Muscle layer of colon (tissue), 2 donors: ENCODE results near the gene PLIN4.

Source experiments
- H3K27ac ChIP-seq: one replicate; pipeline ENCODE4 v1.7.0; 2013; ENCODE audit warnings: low read depth, mild to moderate bottlenecking, low read length, moderate library complexity
- H3K27me3 ChIP-seq, 2 donors: one replicate each; pipeline ENCODE4 v1.7.0; 2013; ENCODE audit warnings: low read length in 2 of 2, mild to moderate bottlenecking in 2 of 2; ENCODE audit not compliant: insufficient read depth in 2 of 2, control insufficient read depth in 1 of 2
- H3K36me3 ChIP-seq: one replicate; pipeline ENCODE4 v1.7.0; 2013; ENCODE audit warnings: mild to moderate bottlenecking, low read length; ENCODE audit not compliant: insufficient read depth
- H3K4me1 ChIP-seq: one replicate; pipeline ENCODE4 v1.7.0; 2013; ENCODE audit warnings: mild to moderate bottlenecking, low read length; ENCODE audit not compliant: insufficient read depth
- H3K4me3 ChIP-seq, 2 donors: one replicate each; pipeline ENCODE4 v1.7.0; 2013; ENCODE audit warnings: low read length in 2 of 2, low read depth in 1 of 2, mild to moderate bottlenecking in 1 of 2, moderate library complexity in 1 of 2
- H3K9ac ChIP-seq: one replicate; pipeline ENCODE4 v1.7.0; 2013; ENCODE audit warnings: low read length
- H3K9me3 ChIP-seq: one replicate; pipeline ENCODE4 v1.7.0; 2013; ENCODE audit warnings: mild to moderate bottlenecking, low read length
- donor health status: abdominal sarcoma.
- donor health status: Adenocarcinoma of cecum.

PLIN4 gene

DNA sequence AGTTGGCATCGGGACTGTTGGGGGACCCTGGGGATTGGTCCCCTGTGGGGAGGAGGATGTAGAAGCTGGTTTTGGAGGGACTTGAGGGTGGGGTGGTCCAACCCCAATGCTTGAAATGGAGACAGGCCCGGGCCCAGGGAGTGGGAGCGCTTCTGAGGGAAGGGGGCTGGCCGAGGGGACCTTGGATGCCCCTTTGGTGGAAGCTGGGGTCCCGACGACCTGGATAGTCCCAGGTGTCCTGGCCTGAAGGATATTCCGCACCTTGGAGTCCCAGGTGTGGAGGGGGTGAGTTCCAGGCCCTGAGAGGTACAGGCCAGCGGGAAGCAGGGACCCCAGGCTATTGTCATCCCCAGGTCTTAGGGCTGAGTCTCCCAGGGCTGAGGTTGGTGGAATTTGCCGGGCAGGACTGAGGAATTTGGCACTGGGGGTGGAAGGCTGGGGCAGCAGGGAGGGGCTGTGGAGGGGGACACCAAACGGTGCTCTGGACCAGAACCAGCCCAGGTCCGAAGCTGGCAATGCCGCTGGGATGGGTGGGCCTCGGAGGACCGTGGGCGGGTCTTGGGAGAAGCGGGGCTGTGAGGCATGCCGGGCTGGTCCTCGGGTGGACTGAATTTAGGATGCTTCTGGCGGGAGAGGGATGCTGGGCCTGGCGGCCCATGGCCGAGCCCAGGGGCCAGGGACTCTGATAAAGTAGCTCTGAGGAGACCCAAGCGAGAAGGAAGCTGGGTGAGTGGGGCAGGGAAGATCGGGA, 44.3 kb downstream of the PLIN4 start:
- no peaks in the 10 kb centered on the region for H3K9me3 ChIP-seq
- no peak overlapping the region for H3K9ac ChIP-seq
- H3K27me3 ChIP-seq: no peaks in the 10 kb centered on the region
- H3K4me3 ChIP-seq: peak overlapping the region in 1 of 2 donors; percentile 28
- peaks cover 13% of the 10 kb centered on the region for H3K36me3 ChIP-seq
- peak overlapping the region; percentile 27 for H3K27ac ChIP-seq
- H3K4me1 ChIP-seq: peaks cover 21% of the 10 kb centered on the region

DNA sequence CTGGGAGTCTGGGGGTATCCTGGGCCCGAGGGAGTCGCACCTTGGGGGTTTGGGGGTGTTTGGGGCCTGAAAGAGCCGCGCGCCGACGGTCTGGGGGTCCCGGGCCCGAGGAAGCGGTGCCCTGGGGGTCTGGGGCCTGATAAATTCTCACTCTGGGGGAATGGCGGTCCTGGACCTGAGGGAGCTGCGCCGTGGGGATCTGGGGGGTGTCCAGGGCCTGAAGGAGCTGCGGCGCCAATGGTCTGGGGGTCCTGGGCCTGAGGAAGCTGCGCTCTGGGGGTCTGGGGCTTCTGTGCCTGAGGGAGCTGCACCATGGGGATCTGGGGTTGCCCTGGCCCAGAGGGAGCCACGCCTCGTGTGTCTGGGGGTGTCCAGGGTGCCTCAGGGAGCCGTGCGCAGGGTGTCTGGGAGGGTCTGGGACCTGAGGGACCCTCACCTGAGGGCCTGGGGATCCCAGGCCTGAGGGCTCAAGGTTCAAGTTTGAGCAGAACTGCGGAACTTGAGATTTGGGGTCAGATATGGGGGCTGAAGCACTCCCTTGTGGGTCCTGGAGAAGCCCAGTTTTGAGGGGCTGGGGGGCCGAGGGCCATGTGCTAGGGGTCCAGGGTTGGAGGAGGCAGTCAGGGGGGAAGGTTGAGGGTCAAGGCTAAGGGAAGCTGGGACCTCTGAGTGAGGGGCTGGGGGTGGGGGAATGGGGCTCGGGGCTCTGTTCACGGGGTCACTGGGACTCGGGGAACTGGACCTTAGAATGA, 45.1 kb downstream of the PLIN4 start:
- H3K4me3 ChIP-seq: peak overlapping the region; percentile 68 to 78
- H3K27ac ChIP-seq: peak overlapping the region; percentile 48
- peaks cover 13% of the 10 kb centered on the region for H3K36me3 ChIP-seq
- peaks cover 21% of the 10 kb centered on the region for H3K4me1 ChIP-seq
- H3K27me3 ChIP-seq: no peaks in the 10 kb centered on the region
- peak overlapping the region; percentile 49 for H3K9ac ChIP-seq
- no peaks in the 10 kb centered on the region for H3K9me3 ChIP-seq

DNA sequence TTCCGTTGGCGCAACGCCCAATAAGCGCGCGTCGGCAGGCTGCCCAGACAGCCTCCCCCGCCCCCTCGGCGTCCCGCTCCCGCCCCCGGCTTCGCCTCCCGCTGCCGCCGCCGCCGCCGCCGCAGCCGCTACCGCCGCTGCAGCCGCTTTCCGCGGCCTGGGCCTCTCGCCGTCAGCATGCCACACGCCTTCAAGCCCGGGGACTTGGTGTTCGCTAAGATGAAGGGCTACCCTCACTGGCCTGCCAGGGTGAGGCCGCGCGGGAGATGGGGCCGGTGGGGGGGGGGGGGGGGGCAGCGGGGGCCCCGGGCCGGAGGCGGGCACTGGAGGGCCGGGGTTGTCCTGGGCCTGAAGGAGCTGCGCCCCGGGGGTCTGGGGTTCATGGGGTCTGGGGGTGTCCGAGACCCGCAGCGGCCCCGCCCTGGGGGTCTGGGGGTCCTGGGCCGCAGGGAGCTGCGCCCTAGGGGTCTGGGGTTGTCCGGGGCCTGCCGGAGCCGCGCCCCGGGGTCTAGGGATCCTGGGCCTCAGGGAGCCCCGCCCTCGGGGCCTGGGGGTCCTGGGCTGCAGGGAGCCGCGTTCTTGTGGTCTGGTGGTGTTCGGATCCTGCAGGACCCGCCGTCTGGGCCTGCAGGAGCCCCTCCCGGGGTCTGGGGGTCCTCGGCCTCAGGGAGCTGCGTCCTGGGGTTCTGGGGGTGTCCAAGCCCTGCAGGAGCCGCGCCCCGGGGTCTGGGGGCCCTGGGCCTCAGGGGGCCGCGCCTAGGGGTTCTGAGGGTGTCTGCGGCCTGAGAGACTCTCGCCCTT, 45.9 kb downstream of the PLIN4 start, which contains the start of gene HDGFL2:
HDGFL2 (plus strand) TSS at position 124 of the 801 bp plus-strand sequence; CDS start at position 178, 54 bp downstream.
- Histone ChIP-seq H3K27ac (peak within 1 kb of the TSS; percentile 92), H3K9ac (peak within 1 kb of the TSS; percentile 49), H3K4me3 (peak within 1 kb of the TSS; percentile 68 to 78), H3K9me3 (no peaks in the 10 kb centered on the region), H3K4me1 (peaks cover 21% of the 10 kb centered on the region), H3K36me3 (peaks cover 12% of the 10 kb centered on the region), H3K27me3 (no peaks in the 10 kb centered on the region)

DNA sequence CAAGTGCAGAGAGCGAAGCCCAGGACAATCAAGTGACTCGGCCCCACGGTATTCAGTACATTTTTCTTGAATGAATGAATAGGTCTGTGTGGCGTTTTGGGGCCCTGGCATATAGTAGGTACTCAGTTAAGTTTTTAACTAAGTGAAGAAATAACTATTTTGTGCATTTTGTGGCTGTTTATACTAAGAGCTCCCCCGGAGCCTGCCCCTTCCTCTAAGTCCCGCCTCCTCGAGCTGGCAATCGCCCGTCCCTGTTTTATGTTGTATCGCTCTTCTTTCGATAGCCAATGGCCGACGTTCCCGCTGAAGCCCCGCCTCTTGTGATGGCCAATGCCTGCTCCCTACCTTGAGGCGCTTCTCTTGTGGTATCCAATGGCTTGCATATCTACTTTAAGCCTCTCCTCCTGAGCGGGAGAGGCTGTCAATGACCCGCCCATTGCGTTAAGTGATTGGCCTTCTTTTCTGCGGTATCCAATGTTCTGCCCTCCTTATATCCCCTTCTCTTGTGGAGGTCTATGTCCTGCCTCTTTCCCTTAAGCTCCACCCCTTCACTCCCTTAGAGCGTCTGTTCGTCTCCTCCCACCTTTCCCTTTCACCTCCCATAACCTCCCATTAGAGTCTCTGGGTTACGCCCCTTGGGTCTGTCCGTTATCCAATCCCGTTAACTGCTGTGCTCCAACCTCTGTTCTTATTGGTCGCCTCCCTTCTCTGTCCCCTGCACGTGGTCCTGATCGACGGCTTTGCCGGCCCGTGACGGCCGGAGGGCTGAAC, 46.7 kb downstream of the PLIN4 start:
- Histone ChIP-seq H3K4me1 (peaks cover 21% of the 10 kb centered on the region), H3K27me3 (no peaks in the 10 kb centered on the region), H3K4me3 (peak overlapping the region; percentile 66 to 78), H3K36me3 (peaks cover 4% of the 10 kb centered on the region), H3K27ac (peak overlapping the region; percentile 92), H3K9me3 (no peaks in the 10 kb centered on the region), H3K9ac (peak overlapping the region; percentile 44)

DNA sequence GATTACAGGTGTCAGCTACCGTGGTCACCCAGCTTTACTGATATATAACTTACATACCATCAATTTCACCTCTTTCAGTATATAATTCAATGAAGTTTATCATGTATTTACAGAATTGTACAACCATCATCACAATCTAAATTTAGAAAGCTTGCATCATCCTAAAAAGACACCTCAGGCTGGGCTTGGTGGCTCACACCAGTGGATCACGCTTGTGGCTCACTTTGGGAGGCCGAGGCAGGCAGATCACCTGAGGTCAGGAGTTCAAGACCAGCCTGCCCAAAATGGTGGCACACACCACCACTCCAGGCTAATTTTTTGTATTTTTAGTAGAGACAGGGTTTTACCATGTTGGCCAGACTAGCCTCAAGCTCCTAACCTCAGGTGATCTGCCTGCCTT, 50.5 kb downstream of the PLIN4 start:
- Histone ChIP-seq H3K27ac (no peak overlapping the region), H3K9me3 (no peaks in the 10 kb centered on the region), H3K4me1 (no peaks in the 10 kb centered on the region)

DNA sequence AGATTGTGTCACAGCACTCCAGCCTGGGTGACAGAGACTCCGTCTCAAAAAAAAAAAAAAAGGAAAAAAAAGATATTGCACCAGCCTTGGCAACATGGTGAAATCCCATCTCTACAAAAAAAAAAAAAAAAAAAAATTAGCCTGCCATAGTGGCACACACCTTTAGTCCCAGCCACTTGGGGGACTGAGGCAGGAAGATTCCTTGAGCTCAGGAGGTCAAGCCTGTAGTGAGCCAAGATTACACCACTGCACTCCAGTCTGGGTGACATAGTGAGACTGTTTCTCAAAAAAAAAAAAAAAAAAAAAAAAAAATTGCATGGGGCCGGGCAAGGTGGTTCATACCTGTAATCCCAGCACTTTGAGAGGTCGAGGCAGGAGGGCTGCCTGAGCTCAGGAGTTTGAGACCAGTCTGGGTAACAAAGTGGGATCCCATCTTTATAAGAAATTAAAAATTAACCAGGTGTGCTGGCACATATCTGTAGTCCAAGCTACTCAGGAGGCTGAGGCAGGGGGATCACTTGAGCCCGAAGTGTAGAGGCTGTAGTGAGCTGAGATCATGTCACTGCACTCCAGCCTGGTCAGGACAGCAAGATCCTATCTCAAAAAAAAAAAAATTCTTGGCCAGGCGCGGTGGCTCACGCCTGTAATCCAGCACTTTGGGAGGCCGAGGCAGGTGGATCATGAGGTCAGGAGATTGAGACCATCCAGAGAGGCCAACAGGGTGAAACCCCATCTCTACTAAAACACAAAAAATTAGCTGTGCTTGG, 53.3 kb downstream of the PLIN4 start:
- H3K4me1 ChIP-seq: no peaks in the 10 kb centered on the region
- no peaks in the 10 kb centered on the region for H3K9me3 ChIP-seq
- H3K27me3 ChIP-seq: no peaks in the 10 kb centered on the region
- no peak overlapping the region for H3K9ac ChIP-seq
- H3K27ac ChIP-seq: no peak overlapping the region
- no peaks in the 10 kb centered on the region for H3K36me3 ChIP-seq
- no peak overlapping the region for H3K4me3 ChIP-seq

More for the DNA sequence above, 50.5 kb downstream of the PLIN4 start:
- H3K27me3 ChIP-seq: no peaks in the 10 kb centered on the region
- H3K4me3 ChIP-seq: no peak overlapping the region
- no peak overlapping the region for H3K9ac ChIP-seq
- H3K36me3 ChIP-seq: no peaks in the 10 kb centered on the region

DNA sequence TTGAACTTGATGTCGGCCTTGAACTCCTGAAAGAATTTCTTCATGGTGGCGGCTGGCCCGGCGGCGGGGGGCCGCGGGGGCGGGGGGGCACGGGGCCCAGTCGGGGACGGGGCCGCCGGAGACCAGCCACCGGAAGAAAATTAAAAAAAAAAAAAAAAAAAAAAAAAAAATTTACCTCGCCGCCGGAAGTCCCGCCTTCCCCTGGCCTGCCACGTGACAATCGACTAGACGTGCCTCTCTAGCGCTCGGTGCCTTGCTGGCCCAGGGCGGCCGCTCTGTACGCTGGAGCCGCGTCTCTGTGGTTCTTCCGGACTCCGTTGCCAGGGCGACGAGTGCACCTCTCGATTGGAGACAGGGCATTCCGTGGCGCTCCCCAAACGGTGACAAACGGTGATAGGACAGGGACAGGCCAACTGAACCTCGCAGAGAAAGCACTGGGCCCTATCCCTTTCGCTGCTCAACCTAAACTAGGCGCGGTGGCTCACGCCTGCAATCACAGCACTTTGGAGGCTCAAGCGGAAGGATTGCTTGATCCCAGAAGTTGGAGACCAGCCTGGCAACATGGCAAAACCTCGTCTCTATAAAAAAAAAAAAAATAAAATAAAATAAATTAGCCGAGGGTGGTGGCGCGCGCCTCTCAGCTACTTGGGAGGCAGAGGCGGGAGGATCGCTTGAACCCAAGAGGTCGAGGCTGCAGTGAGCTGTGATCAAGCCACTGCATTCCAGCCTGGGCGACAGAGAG, 60.5 kb downstream of the PLIN4 start, which contains the start of gene UBXN6:
UBXN6 (minus strand) TSS at position 141 of the 742 bp plus-strand sequence; CDS start at position 44, 97 bp downstream.
- H3K36me3 ChIP-seq: peaks cover 11% of the 10 kb centered on the region

DNA sequence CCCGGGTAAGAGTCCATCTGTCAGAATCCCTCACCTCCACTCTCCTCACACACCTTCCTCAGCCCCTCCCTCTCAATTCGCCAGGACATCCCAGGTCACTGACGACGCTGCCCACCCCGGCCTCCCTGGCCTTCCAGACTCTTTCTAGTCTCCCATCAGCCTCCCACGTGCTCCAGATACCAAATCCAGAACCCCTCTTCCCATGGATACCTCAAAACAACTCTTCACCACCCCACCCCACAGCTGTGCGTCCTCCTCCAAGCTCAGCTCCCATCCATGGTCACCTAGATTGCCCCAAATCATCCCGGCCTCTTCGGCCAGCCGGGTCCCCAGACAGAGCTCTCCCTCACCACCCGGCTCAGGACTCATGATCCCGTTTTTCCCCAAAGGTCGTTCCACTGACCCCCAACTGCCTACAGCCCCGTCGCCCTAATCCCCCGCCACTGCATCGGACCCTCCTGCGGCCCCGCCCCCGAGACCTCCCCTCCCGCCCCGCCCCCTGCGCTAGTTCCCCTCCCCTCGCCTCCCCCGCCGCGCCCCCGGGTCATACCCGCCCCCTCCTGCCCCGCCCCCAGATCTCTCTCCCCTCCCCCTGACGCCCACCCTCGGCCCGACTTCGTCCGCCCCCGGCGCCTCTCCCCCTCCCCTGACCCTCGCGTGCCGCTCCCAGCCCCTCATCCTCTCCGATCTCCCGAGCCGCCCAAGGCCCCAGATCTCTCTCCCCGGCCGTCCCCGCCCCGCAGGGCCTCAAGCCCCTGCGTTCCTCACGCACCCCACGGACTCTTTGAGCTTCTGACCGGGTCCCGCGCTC, 61.2 kb downstream of the PLIN4 start:
- H3K27ac ChIP-seq: peak overlapping the region; percentile 73
- H3K36me3 ChIP-seq: peaks cover 18% of the 10 kb centered on the region
- no peaks in the 10 kb centered on the region for H3K9me3 ChIP-seq
- peak overlapping the region; percentile 61 to 75 for H3K4me3 ChIP-seq
- no peaks in the 10 kb centered on the region for H3K27me3 ChIP-seq
- peaks cover 28% of the 10 kb centered on the region for H3K4me1 ChIP-seq
- peak overlapping the region; percentile 61 for H3K9ac ChIP-seq

More for the DNA sequence above, 60.5 kb downstream of the PLIN4 start, which contains the start of gene UBXN6:
- peaks cover 28% of the 10 kb centered on the region for H3K4me1 ChIP-seq
- peak within 1 kb of the TSS; percentile 73 for H3K27ac ChIP-seq
- H3K27me3 ChIP-seq: no peaks in the 10 kb centered on the region
- H3K4me3 ChIP-seq: peak within 1 kb of the TSS; percentile 61 to 75
- no peaks in the 10 kb centered on the region for H3K9me3 ChIP-seq
- peak within 1 kb of the TSS; percentile 61 for H3K9ac ChIP-seq

DNA sequence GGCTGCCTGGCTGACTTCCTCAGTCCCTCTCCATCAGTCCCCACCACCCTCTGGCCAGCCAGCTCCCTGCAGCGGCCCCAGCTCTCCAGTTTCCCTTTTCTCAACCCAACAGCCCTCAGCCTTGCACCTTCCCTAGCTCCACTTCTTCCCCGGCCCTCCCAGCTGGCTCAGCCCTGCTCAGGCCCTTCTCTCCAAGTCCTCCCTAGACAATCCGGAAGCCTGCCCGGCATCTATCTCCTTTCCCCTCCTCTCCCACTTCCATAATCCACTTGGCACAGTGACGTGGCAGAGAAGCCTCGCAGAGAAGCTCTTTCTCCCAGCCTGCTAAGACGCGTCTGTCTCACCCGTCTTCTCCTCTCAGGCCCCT, 61.8 kb downstream of the PLIN4 start:
- no peaks in the 10 kb centered on the region for H3K9me3 ChIP-seq
- peaks cover 23% of the 10 kb centered on the region for H3K36me3 ChIP-seq
- peak overlapping the region; percentile 61 for H3K9ac ChIP-seq

More for the DNA sequence above, 61.8 kb downstream of the PLIN4 start:
- peaks cover 28% of the 10 kb centered on the region for H3K4me1 ChIP-seq
- no peaks in the 10 kb centered on the region for H3K27me3 ChIP-seq
- peak overlapping the region; percentile 40 to 75 for H3K4me3 ChIP-seq
- peak overlapping the region; percentile 73 for H3K27ac ChIP-seq
